H1 (cell line): Measurements from ENCODE around the gene EPB41L1.

Experiments used
- EGR1 ChIP-seq: IDR thresholded peaks from 2 replicates; pipeline ENCODE4 v1.6.1; 2011; ENCODE audit warnings: low read depth, low read length, borderline replicate concordance
- EZH2 ChIP-seq: fragments of 200-600 bp; sonication (generic); IDR thresholded peaks from 2 replicates; pipeline ENCODE4 v1.7.1; 2012; ENCODE audit warnings: low read depth, mild to moderate bottlenecking, moderate library complexity, low read length, inconsistent platforms; ENCODE audit not compliant: severe bottlenecking
- GABPA ChIP-seq: IDR thresholded peaks from 2 replicates; pipeline ENCODE4 v1.6.1; 2011; ENCODE audit warnings: mild to moderate bottlenecking, low read length, moderate library complexity, borderline replicate concordance; ENCODE audit not compliant: insufficient read depth
- JUND ChIP-seq: IDR thresholded peaks from 2 replicates; pipeline ENCODE4 v1.6.1; 2011; ENCODE audit warnings: mild to moderate bottlenecking, improper control_type of control experiment, low read length
- SP1 ChIP-seq: IDR thresholded peaks from 2 replicates; pipeline ENCODE4 v1.6.1; 2011; ENCODE audit warnings: low read depth, low read length
- SUZ12 ChIP-seq: fragments of 200-600 bp; sonication (generic); IDR thresholded peaks from 2 replicates; pipeline ENCODE4 v1.6.1; 2012; ENCODE audit warnings: mild to moderate bottlenecking, inconsistent platforms, low read length, moderate library complexity, mixed read lengths
- USF2 ChIP-seq: IDR thresholded peaks from 2 replicates; pipeline ENCODE4 v1.6.1; 2011; ENCODE audit warnings: low read length, improper control_type of control experiment
- YY1 ChIP-seq: IDR thresholded peaks from 2 replicates; pipeline ENCODE4 v1.6.1; 2011; ENCODE audit warnings: low read depth, mild to moderate bottlenecking, low read length
- ZNF274 ChIP-seq: IDR thresholded peaks from 2 replicates; pipeline ENCODE4 v1.7.0; 2012; ENCODE audit warnings: low read length, borderline replicate concordance; ENCODE audit errors: extremely low read depth
- TF ChIP-seq, protein P1 (sequence below), 3 experiments: IDR thresholded peaks; 1 replicate in 2 of 3; 2 replicates in 1 of 3; pipeline versions ENCODE4 v1.5.1 to v1.6.1; 2011; ENCODE audit warnings: low read length in 3 of 3, mild to moderate bottlenecking in 3 of 3, inconsistent platforms in 2 of 3, low read depth in 1 of 3, moderate library complexity in 1 of 3; ENCODE audit not compliant: insufficient read depth in 1 of 3; ENCODE audit errors: control extremely low read depth in 1 of 3
- TF ChIP-seq, protein P2 (sequence below): IDR thresholded peaks from 2 replicates; pipeline ENCODE4 v1.6.1; 2012; ENCODE audit warnings: inconsistent platforms

DNA sequence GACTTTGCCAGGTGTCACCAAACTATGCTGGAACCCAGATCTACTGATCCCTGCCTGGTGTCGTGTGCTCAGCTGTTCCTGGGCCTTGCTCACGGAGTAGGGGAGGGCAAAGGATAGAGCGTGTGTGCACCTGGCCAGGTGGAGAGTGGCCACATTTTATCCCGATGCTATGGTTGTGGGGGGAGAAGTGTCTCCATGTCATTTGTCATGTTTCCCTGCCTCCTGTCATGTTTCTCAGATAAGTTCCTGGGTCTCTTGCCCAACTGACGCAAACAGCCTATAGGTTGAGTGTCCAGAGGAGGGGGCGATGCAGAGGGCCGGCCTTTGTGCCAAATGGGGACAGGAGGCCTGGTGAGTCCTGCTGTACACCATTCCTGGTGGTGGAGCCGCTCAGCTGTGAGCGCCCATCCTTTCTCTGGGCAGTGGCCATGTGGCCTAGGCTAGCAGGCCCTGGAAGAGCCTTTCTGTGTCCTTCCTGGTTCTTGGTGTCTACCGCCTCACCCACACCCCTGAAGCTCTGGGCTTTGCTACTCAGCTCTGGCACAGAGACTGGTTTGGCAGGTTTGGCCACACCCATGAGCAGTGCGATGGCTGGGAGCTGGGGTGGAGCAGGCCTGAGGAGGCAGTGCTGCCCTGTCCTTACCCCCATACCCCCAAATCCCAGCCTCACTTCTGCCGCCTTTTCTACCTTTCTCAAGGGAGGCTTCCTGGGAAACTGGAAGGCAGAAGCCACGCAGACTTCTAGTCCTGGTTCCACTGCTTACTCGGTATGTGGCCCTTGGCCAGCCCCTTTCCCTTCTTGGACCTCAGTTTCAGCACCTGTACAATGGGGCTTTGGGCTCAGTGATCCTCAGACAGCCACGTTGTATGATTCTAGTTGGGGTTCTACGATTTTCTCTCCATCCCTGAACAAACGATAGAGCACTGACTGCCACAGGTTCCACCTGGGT is 32.3 kb upstream of the EPB41L1 start:
- no peak for TF ChIP-seq SUZ12
- no peak for TF ChIP-seq EZH2
- TF ChIP-seq, protein P1, sequence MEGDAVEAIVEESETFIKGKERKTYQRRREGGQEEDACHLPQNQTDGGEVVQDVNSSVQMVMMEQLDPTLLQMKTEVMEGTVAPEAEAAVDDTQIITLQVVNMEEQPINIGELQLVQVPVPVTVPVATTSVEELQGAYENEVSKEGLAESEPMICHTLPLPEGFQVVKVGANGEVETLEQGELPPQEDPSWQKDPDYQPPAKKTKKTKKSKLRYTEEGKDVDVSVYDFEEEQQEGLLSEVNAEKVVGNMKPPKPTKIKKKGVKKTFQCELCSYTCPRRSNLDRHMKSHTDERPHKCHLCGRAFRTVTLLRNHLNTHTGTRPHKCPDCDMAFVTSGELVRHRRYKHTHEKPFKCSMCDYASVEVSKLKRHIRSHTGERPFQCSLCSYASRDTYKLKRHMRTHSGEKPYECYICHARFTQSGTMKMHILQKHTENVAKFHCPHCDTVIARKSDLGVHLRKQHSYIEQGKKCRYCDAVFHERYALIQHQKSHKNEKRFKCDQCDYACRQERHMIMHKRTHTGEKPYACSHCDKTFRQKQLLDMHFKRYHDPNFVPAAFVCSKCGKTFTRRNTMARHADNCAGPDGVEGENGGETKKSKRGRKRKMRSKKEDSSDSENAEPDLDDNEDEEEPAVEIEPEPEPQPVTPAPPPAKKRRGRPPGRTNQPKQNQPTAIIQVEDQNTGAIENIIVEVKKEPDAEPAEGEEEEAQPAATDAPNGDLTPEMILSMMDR (IDR thresholded peaks at IDR 0.05; ENCODE audit: control extremely low read depth in 1 of 3, insufficient read depth in 1 of 3, low read depth in 1 of 3, low read length in 3 of 3): no peak
- TF ChIP-seq GABPA: no peak
- no peak for TF ChIP-seq SP1
- TF ChIP-seq EGR1: no peak
- TF ChIP-seq USF2: no peak
- TF ChIP-seq YY1: no peak
- TF ChIP-seq, protein P2, sequence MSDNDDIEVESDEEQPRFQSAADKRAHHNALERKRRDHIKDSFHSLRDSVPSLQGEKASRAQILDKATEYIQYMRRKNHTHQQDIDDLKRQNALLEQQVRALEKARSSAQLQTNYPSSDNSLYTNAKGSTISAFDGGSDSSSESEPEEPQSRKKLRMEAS: no peak
- no peak for TF ChIP-seq JUND
- TF ChIP-seq ZNF274: no peak
